SK-N-SH treated with all-trans-retinoic acid at 6 μM for 48 hours (cell line): ENCODE measurements around the gene EEFSEC.

Experiments used
- CREB5 ChIP-seq: fragments of 250-450 bp; sonication (Bioruptor Pico); IDR thresholded peaks from 2 replicates; pipeline ENCODE4 v1.5.1; 2020; ENCODE audit warnings: low read depth, mild to moderate bottlenecking, moderate library complexity
- ZFP3 ChIP-seq: fragments of 250-450 bp; sonication (Bioruptor Pico); IDR thresholded peaks from 2 replicates; pipeline ENCODE4 v1.5.0; 2020; ENCODE audit warnings: mild to moderate bottlenecking, moderate library complexity
- TF ChIP-seq, protein P1 (sequence below): fragments of 250-450 bp; sonication (Bioruptor Pico); IDR thresholded peaks from 2 replicates; pipeline ENCODE4 v1.8.0; 2020; ENCODE audit warnings: mild to moderate bottlenecking, moderate library complexity, borderline replicate concordance

- TF ChIP-seq CREB5 (CRISPR knock-in tag), result no peak
- no peak for TF ChIP-seq ZFP3 (CRISPR knock-in tag)
- TF ChIP-seq, protein P1, sequence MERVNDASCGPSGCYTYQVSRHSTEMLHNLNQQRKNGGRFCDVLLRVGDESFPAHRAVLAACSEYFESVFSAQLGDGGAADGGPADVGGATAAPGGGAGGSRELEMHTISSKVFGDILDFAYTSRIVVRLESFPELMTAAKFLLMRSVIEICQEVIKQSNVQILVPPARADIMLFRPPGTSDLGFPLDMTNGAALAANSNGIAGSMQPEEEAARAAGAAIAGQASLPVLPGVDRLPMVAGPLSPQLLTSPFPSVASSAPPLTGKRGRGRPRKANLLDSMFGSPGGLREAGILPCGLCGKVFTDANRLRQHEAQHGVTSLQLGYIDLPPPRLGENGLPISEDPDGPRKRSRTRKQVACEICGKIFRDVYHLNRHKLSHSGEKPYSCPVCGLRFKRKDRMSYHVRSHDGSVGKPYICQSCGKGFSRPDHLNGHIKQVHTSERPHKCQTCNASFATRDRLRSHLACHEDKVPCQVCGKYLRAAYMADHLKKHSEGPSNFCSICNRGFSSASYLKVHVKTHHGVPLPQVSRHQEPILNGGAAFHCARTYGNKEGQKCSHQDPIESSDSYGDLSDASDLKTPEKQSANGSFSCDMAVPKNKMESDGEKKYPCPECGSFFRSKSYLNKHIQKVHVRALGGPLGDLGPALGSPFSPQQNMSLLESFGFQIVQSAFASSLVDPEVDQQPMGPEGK (CRISPR knock-in tag), result no peak
These were observed 19.9 kb upstream of the EEFSEC start for GRCh38 chr3:128133273-128133883.
